Lung (tissue), 12 donors: Measurements from ENCODE around the gene BEST1. TPM values are rescaled to one million over a fixed set of nuclear protein-coding genes. Genes with fewer than 3 reads are reported as not detected.

Source experiments
- ATAC-seq: fragments of 200-7000 bp; cut with Tn5 transposase; one replicate; pipeline ENCODE4 v1.9.1; 2020; ENCODE audit warnings: moderate number of reproducible peaks; ENCODE audit not compliant: insufficient read depth, low FRiP score
- DNase-seq, 3 donors: peaks; one replicate each; pipeline ENCODE4 v3.0.0-alpha.2; 2013 to 2017
- H3K27ac ChIP-seq, 2 donors: one replicate each; pipeline ENCODE4 v1.5.1; 2013; ENCODE audit warnings: mild to moderate bottlenecking in 2 of 2, moderate library complexity in 2 of 2, control low read depth in 1 of 2, inconsistent platforms in 1 of 2, low read depth in 1 of 2, low read length in 1 of 2
- H3K27me3 ChIP-seq, 3 donors: one replicate each; pipeline ENCODE4 v1.5.1; 2013; ENCODE audit warnings: low read length in 2 of 3; ENCODE audit not compliant: control insufficient read depth in 3 of 3, insufficient read depth in 3 of 3
- H3K36me3 ChIP-seq, 4 donors: one replicate each; pipeline ENCODE4 v1.5.1; 2013; ENCODE audit warnings: low read length in 4 of 4, mild to moderate bottlenecking in 1 of 4, moderate library complexity in 1 of 4; ENCODE audit not compliant: control insufficient read depth in 4 of 4, insufficient read depth in 4 of 4
- H3K4me1 ChIP-seq, 5 donors: one replicate each; pipeline ENCODE4 v1.5.1; 2013; ENCODE audit warnings: low read length in 5 of 5, mild to moderate bottlenecking in 2 of 5, moderate library complexity in 1 of 5; ENCODE audit not compliant: control insufficient read depth in 5 of 5, insufficient read depth in 5 of 5
- H3K4me3 ChIP-seq: one replicate; pipeline ENCODE4 v1.5.1; 2013; ENCODE audit warnings: mild to moderate bottlenecking, control low read depth, moderate library complexity
- H3K9ac ChIP-seq, 2 donors: one replicate each; pipeline ENCODE4 v1.5.1; 2013; ENCODE audit warnings: low read length in 2 of 2, control low read depth in 1 of 2; ENCODE audit not compliant: insufficient read depth in 1 of 2
- H3K9me3 ChIP-seq, 4 donors: one replicate each; pipeline ENCODE4 v1.5.1; 2013; ENCODE audit warnings: low read length in 3 of 4, mild to moderate bottlenecking in 1 of 4, moderate library complexity in 1 of 4; ENCODE audit not compliant: control insufficient read depth in 4 of 4, insufficient read depth in 3 of 4
- CTCF ChIP-seq: IDR thresholded peaks from 2 replicates; pipeline ENCODE4 v1.5.1; 2012; ENCODE audit warnings: mild to moderate bottlenecking; ENCODE audit errors: control extremely low read depth, extremely low read depth
- WGBS, 2 donors: extraction: QIAGEN DNeasy Blood & Tissue Kit; methylation state at CpG; one replicate each; pipeline ENCODE4 v1.1.7; 2013; 5-methylcytosine and 5-hydroxymethylcytosine counted together
- polyA plus RNA-seq, 2 donors: library from polyadenylated mRNA; stranded (reverse); fragments of 200-250 nt; gene quantifications; one replicate each; pipeline ENCODE4 v1.2.1, GENCODE V29; 2013
- total RNA-seq, 2 donors: library from RNA; depleted of rRNA in 1 of 2; stranded (reverse); fragments of >200 nt in 1 of 2; gene quantifications; one replicate each; pipeline ENCODE4 v1.2.1, GENCODE V29; 2014 to 2021
- donor health status: control.
- donor health status: control.
- donor health status: Bipolar disorder and iron deficiency.
- donor health status: healthy.
- donor health status: DM: yes; HTN: yes; CAD: no.

BEST1 gene
- total and polyA plus RNA-seq, 4 donors = 4.9 to 27.3 (median 11.3) TPM

DNA sequence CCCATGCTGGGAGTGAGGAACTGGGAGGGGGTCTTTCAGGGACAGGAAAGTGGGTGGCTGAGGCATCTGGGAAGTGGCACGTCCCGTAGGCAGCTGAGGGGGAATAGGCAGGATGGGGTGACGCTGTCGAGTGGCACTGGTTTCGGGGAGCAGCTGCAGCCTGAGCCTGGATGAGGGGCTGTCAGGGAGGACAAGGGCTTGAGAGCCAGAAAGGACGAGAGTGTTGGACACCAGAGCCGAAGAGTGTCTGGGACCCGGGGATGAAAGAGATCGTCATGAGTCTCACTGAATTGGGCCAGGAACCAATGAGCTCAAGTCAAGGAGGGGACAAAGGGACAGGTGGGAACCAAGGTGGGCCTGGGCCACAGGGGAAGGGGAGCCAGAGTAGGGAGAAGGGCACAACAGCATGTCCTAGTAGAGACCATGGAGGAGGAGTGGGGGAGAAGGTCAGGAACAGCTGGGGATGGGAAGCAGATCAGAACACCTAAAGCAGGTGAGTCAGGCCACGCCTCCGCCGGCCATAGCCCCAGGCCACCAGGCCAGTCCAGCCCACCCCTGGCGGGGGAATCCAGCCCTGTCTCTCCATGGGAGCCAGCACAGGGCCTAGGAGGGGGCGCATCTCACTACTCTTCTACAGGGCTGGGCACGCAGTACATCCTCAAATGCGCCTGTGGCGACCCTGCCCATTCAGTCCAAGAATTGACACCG lies 37.0 kb upstream of the BEST1 start:
- Histone ChIP-seq H3K36me3 (no peaks in the 10 kb centered on the region), H3K4me1 (peaks cover 0 to 43% (median 21%) of the 10 kb centered on the region in 5 donors), H3K9me3 (no peaks in the 10 kb centered on the region), H3K4me3 (no peak overlapping the region), H3K27ac (no peak overlapping the region), H3K27me3 (peaks cover 0 to 8% (median 0%) of the 10 kb centered on the region in 3 donors), H3K9ac (no peak overlapping the region)
- no peak for TF ChIP-seq CTCF
- WGBS, 2 donors = 74 to 78% methylated on average over 17 to 18 of the region's 18 CpGs
- no peak for DNase-seq
- ATAC-seq = no peak

DNA sequence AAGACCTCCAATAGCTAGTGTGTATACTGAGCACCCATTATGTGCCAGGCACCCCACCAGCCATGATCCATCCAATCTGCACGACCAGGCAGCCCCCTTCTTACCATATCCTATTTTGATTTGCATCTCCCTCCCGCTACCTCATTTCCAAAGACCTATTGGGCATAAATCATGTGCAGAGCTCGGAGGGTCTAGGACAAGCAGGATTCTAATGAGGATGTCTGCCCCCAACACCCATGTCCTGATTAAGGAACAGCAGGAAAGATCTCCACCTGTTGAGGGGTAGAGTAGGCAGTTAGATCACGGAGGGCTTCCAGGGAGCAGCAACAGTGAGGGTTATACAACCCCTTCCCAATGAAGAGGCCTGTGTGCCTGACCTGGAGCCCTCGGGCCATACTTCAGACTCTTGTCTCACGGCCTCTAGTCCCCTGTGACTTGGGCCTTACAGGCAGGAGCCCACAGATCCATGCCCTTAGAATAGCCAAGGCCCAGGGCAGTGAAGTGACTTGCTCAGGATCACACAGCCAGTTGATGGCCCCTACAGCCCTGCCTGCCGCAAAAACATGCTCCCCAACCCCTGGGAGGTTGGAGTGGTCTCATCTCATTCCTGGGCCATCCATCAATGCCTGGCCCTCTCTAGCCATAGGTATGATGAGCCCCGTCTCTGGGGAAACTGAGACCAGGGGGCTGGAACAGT lies 36.3 kb upstream of the BEST1 start:
- ATAC-seq (no peak), DNase-seq (no peak)
- no peak overlapping the region for H3K4me3 ChIP-seq
- no peaks in the 10 kb centered on the region for H3K36me3 ChIP-seq
- peaks cover 0 to 13% (median 0%) of the 10 kb centered on the region in 3 donors for H3K27me3 ChIP-seq
- no peak for TF ChIP-seq CTCF
- H3K9me3 ChIP-seq = no peaks in the 10 kb centered on the region
- 83 to 89% methylated on average over 8 of the region's 8 CpGs for WGBS, 2 donors
- no peak overlapping the region for H3K9ac ChIP-seq
- H3K27ac ChIP-seq = no peak overlapping the region
- H3K4me1 ChIP-seq = peaks cover 0 to 39% (median 21%) of the 10 kb centered on the region in 5 donors

DNA sequence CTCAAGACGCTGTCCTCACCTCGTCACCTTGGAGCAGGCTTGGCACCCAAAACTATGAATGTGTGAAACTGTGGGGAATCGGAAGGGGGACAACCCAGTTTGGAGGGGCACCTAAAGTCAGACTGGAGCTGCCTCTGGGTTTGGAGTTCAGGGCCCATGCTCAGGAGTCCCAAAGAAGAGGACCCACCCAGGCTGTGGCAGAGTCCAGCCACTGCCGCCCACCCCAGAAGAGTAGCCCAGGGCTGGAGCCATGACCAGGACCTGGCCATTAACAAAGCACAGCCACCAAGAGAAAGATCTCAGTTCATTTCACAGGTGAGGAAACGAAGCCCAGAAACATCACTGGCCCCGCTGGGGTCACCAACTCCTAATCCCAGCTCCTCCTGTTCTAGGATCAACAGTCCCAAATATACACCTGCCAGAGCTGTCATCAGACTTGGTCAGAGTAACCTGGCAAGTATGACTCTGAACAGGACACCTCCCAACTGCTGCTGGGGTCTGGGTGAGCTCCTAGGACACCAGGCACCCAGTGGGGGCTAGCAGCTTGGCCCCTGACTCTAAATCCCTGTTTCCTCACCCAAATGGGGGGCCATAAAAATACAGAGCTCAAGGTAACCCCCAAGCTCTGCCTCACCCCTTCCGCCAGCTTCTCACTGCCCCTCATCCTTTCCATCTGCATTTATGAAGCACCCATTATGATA lies 35.5 kb upstream of the BEST1 start:
- H3K4me1 ChIP-seq = peaks cover 0 to 36% (median 20%) of the 10 kb centered on the region in 5 donors
- H3K4me3 ChIP-seq = no peak overlapping the region
- no peak for TF ChIP-seq CTCF
- peaks cover 0 to 13% (median 0%) of the 10 kb centered on the region in 3 donors for H3K27me3 ChIP-seq
- no peak for ATAC-seq
- 91 to 93% methylated on average over 7 of the region's 7 CpGs for WGBS, 2 donors
- H3K9me3 ChIP-seq = no peaks in the 10 kb centered on the region
- no peak overlapping the region for H3K9ac ChIP-seq
- no peak for DNase-seq
- no peaks in the 10 kb centered on the region for H3K36me3 ChIP-seq
- H3K27ac ChIP-seq = no peak overlapping the region
